Thyroid gland (tissue), 4 donors: ENCODE results near the gene PSMC4. TPM values are rescaled to one million over a fixed set of nuclear protein-coding genes. Genes with fewer than 3 reads are reported as not detected.

Experiments
- DNase-seq, 2 donors: peaks; one replicate each; pipeline ENCODE4 v3.0.0-alpha.2; 2019
- H3K27ac ChIP-seq, 3 donors: fragments of 200-600 bp; sonication (generic); 1 replicate in 2 of 3; 2 replicates in 1 of 3; pipeline ENCODE4 v1.5.1; 2016 to 2019; ENCODE audit warnings: mild to moderate bottlenecking in 1 of 3, moderate library complexity in 1 of 3
- H3K27me3 ChIP-seq: fragments of 200-600 bp; sonication (generic); one replicate; pipeline ENCODE4 v1.5.1; 2019
- H3K36me3 ChIP-seq, 2 donors: fragments of 200-600 bp; sonication (generic); one replicate each; pipeline ENCODE4 v1.5.1; 2016 to 2019
- H3K4me1 ChIP-seq, 2 donors: fragments of 200-600 bp; sonication (generic); one replicate each; pipeline ENCODE4 v1.5.1; 2017 to 2019
- H3K4me3 ChIP-seq, 3 donors: fragments of 200-600 bp; sonication (generic); replicated peaks in 1 of 3; 1 replicate in 2 of 3; 2 replicates in 1 of 3; pipeline ENCODE4 v1.5.1; 2016; ENCODE audit warnings: mild to moderate bottlenecking in 1 of 3
- H3K9me3 ChIP-seq: fragments of 200-600 bp; sonication (generic); one replicate; pipeline ENCODE4 v1.5.1; 2017
- POLR2A ChIP-seq, 2 donors: fragments of 450-650 bp; IDR thresholded peaks; one replicate each; pipeline ENCODE4 v1.6.1; 2017; ENCODE audit warnings: antibody characterized with exemption in 2 of 2, mild to moderate bottlenecking in 2 of 2, moderate library complexity in 1 of 2
- WGBS, 2 donors: methylation state at CpG; one replicate each; pipeline ENCODE4 v1.1.5; 2017; 5-methylcytosine and 5-hydroxymethylcytosine counted together
- intact Hi-C: fragments of 100-400 bp; cut with DNase I; formaldehyde crosslinking; loops from one replicate; pipeline ENCODE4 v1.15.1; 2023
- total RNA-seq, 4 donors: library from RNA; depleted of rRNA; stranded (reverse); fragments of >200 nt; gene quantifications; one replicate each; pipeline ENCODE4 v1.2.3, GENCODE V29; 2016
- TF ChIP-seq, protein P1 (sequence below), 6 experiments: fragments of 200-600 bp in 3 of 6; fragments of 450-650 bp in 3 of 6; sonication (generic) in 3 of 6; IDR thresholded peaks; one replicate each; pipeline ENCODE4 v1.5.1; 2016 to 2019; ENCODE audit warnings: antibody characterized with exemption in 6 of 6, mild to moderate bottlenecking in 2 of 6, inconsistent platforms in 1 of 6, moderate library complexity in 1 of 6

Gene PSMC4
- total RNA-seq, 4 donors from 2014 or later: 120 to 220 (median 166) TPM

DNA sequence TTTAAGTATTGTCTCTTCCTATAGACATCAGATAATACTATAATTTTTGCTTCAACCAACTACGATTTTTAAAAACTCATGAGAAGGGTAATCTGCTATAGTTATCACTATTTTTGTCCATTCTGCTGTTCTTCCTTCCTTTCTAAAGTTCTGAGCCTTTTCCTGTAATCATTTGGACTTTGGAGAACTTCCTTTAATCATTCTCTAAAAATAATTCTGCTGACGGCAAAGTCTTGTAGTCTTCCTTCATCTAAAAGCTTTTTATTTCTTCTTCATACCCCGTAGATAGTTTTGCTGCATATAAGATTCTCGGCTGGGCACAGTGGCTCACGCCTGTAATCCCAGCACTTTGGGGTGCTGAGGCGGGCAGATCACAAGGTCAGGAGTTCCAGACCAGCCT is 31.4 kb upstream of the PSMC4 start:
- WGBS, 2 donors: 76 to 87% methylated on average over 6 of the region's 6 CpGs
- no peak for DNase-seq
- intact Hi-C loops: no loop called here
- no peak overlapping the region for H3K4me3 ChIP-seq
- no peaks in the 10 kb centered on the region for H3K4me1 ChIP-seq
- H3K27me3 ChIP-seq: no peaks in the 10 kb centered on the region
- H3K36me3 ChIP-seq: no peaks in the 10 kb centered on the region
- TF ChIP-seq, protein P1, sequence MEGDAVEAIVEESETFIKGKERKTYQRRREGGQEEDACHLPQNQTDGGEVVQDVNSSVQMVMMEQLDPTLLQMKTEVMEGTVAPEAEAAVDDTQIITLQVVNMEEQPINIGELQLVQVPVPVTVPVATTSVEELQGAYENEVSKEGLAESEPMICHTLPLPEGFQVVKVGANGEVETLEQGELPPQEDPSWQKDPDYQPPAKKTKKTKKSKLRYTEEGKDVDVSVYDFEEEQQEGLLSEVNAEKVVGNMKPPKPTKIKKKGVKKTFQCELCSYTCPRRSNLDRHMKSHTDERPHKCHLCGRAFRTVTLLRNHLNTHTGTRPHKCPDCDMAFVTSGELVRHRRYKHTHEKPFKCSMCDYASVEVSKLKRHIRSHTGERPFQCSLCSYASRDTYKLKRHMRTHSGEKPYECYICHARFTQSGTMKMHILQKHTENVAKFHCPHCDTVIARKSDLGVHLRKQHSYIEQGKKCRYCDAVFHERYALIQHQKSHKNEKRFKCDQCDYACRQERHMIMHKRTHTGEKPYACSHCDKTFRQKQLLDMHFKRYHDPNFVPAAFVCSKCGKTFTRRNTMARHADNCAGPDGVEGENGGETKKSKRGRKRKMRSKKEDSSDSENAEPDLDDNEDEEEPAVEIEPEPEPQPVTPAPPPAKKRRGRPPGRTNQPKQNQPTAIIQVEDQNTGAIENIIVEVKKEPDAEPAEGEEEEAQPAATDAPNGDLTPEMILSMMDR (IDR thresholded peaks at IDR 0.05): no peak
- no peak for TF ChIP-seq POLR2A (IDR thresholded peaks at IDR 0.05)
- no peak overlapping the region for H3K27ac ChIP-seq
- H3K9me3 ChIP-seq: no peaks in the 10 kb centered on the region

DNA sequence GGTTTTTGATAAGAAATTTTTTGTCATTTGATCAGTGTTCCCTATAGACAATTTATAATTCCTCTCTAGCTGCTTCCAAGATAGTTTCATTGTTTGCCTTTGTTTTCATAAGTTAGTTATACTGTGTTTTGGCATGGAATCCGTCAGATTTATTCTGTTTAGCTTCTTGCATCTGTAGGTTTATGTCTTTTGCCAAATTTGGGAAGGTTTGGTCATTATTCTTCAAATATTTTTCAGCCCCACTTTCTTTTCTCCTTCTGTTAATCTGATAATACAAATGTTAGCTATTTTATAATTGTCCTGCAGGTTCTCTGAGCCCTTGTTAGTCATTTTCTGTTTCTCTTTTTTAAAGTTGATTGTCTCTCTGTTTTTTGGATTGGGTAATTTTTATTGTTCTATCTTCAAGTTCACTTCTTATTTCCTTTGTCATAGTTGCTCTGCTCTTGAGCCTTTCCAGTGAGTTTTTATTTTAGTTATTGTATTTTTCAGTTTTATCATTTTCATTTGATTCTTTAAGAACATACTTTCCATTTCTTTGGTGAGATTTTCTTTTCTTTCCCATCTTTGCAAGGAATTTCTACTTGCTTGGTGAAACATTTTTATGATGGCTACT is 30.6 kb upstream of the PSMC4 start:
- Histone ChIP-seq H3K27me3 (no peaks in the 10 kb centered on the region), H3K27ac (no peak overlapping the region), H3K4me1 (no peaks in the 10 kb centered on the region), H3K36me3 (no peaks in the 10 kb centered on the region), H3K9me3 (no peaks in the 10 kb centered on the region), H3K4me3 (no peak overlapping the region)
- intact Hi-C loops: no loop called here
- 63 to 78% methylated on average over 1 of the region's 1 CpG for WGBS, 2 donors
- no peak for TF ChIP-seq POLR2A (IDR thresholded peaks at IDR 0.05)
- TF ChIP-seq, protein P1 (IDR thresholded peaks at IDR 0.05): no peak
- DNase-seq: no peak

DNA sequence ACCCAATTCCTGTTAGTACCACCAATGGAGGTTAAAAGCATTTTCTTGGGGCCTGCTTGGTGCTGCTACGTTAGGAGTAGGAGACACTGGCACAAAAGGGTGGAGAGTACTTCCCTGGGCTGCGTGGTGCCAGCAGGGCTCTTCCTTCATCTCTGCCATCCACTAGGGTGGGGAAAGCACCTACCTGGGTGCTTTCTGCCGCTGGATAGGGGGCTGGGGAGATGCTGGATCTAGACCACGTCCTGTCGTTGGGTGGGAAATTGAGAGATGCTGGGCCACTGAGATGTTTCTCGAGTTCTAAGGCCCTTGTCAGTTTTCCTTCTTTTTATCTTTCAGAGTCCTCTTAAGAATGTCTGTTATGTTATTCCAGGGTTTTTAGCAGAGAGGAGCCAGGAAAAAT is 29.8 kb upstream of the PSMC4 start:
- DNase-seq: no peak
- H3K4me3 ChIP-seq: no peak overlapping the region

DNA sequence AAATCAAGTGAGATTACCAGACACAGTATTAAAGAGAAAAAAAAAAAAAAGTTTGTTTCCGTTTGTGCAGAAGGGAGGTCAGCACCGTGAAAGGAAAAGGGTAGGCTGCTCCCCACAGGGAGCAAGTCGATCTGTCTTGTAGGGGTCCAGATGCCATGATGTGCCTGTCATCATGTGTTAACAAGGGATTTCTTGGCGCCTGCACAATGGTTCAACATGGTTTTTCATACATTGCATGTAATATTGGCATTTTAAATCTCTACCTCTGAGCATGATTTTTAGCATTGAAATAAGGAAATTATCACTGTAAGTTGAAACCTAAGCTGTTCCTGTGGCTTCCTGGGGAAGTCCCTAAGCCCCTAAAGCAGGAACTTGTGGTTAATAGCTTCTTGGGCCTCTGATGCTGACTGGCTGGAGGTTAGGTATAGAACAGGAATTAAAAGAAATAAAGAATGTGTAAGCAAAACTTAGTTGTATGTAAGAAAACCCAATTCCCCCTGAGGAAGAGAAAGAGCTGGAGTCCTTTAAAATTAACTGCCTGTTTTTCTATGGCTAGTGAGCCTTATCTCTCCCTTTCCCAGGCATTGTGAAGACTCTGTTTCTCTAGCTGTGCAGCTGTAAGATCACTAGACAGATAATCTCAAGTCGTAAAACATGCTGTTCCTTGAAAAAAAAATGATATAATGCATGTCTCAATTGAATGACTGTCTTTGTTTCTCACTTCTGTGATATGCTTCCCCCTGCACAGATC is 29.2 kb upstream of the PSMC4 start:
- Histone ChIP-seq H3K4me1 (no peaks in the 10 kb centered on the region), H3K36me3 (no peaks in the 10 kb centered on the region), H3K9me3 (no peaks in the 10 kb centered on the region), H3K4me3 (no peak overlapping the region), H3K27me3 (no peaks in the 10 kb centered on the region), H3K27ac (no peak overlapping the region)
- TF ChIP-seq POLR2A (IDR thresholded peaks at IDR 0.05): no peak
- TF ChIP-seq, protein P1 (IDR thresholded peaks at IDR 0.05): no peak
- 33 to 47% methylated on average over 5 of the region's 5 CpGs for WGBS, 2 donors
- no peak for DNase-seq
- intact Hi-C loops: no loop called here

More for the DNA sequence above, 29.8 kb upstream of the PSMC4 start:
- intact Hi-C loops: no loop called here
- Histone ChIP-seq H3K27me3 (no peaks in the 10 kb centered on the region), H3K4me1 (no peaks in the 10 kb centered on the region), H3K9me3 (no peaks in the 10 kb centered on the region), H3K27ac (no peak overlapping the region), H3K36me3 (no peaks in the 10 kb centered on the region)
- TF ChIP-seq POLR2A (IDR thresholded peaks at IDR 0.05): no peak
- TF ChIP-seq, protein P1 (IDR thresholded peaks at IDR 0.05): no peak
- 65 to 69% methylated on average over 6 of the region's 6 CpGs for WGBS, 2 donors

DNA sequence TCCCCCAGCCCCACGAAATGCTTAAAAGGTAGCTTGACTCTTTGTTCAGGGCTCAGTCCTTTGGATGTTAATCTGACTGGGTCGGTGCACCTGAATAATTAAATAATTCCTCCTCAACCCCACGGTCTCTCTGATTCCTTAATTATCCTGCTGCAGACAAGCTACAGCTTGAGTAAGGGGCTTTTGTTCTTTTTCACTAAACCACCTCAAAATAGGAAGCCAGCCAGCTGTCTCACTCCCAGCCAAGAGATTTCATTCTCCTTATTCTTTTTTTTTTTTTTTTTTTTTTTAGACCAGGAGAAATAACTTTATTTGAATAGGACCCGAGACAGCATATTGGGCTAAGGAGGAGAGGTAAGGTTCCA is 28.6 kb upstream of the PSMC4 start:
- WGBS, 2 donors: 52 to 66% methylated on average over 4 of the region's 4 CpGs
- intact Hi-C loops: no loop called here
- no peak overlapping the region for H3K27ac ChIP-seq

More for the DNA sequence above, 28.6 kb upstream of the PSMC4 start:
- H3K9me3 ChIP-seq: no peaks in the 10 kb centered on the region
- TF ChIP-seq, protein P1 (IDR thresholded peaks at IDR 0.05): no peak
- no peak for TF ChIP-seq POLR2A (IDR thresholded peaks at IDR 0.05)
- H3K4me3 ChIP-seq: no peak overlapping the region
- no peaks in the 10 kb centered on the region for H3K4me1 ChIP-seq
- no peaks in the 10 kb centered on the region for H3K36me3 ChIP-seq
- H3K27me3 ChIP-seq: no peaks in the 10 kb centered on the region
- no peak for DNase-seq
